Astrocyte (in vitro differentiated cells and primary cell): ENCODE measurements around the gene LRMDA. TPM values are rescaled to one million over a fixed set of nuclear protein-coding genes. Genes with fewer than 3 reads are reported as not detected.

ENCODE experiments used
- DNase-seq: peaks from one replicate; pipeline ENCODE4 v3.0.0-alpha.2; 2010; ENCODE audit warnings: low read depth
- FAIRE-seq: peaks from 2 replicates; lab custom pipeline; 2011; peaks lifted over from hg19 to GRCh38; lab: Jason Lieb, UNC
- H2AFZ ChIP-seq: 2 replicates; pipeline ENCODE4 v1.6.0; 2012; ENCODE audit warnings: low read depth, low read length, inconsistent platforms
- H3K27ac ChIP-seq: 2 replicates; pipeline ENCODE4 v1.5.1; 2011; ENCODE audit warnings: low read depth, low read length, inconsistent platforms
- H3K27me3 ChIP-seq: 2 replicates; pipeline ENCODE4 v1.6.0; 2011; ENCODE audit warnings: low read length, inconsistent platforms; ENCODE audit not compliant: insufficient read depth
- H3K36me3 ChIP-seq: 2 replicates; pipeline ENCODE4 v1.5.1; 2011; ENCODE audit warnings: low read length, inconsistent platforms; ENCODE audit not compliant: insufficient read depth
- H3K4me1 ChIP-seq: 2 replicates; pipeline ENCODE4 v1.5.1; 2011; ENCODE audit warnings: low read length, inconsistent platforms; ENCODE audit not compliant: insufficient read depth
- H3K4me2 ChIP-seq: 2 replicates; pipeline ENCODE4 v1.6.0; 2012; ENCODE audit warnings: low read length, inconsistent platforms
- H3K4me3 ChIP-seq: 2 replicates; pipeline ENCODE4 v1.5.1; 2011; ENCODE audit warnings: low read depth, mild to moderate bottlenecking, low read length, inconsistent platforms; ENCODE audit not compliant: insufficient read depth
- H3K79me2 ChIP-seq: 2 replicates; pipeline ENCODE4 v1.6.0; 2012; ENCODE audit warnings: mild to moderate bottlenecking, low read length, inconsistent platforms; ENCODE audit not compliant: insufficient read depth
- H3K9ac ChIP-seq: 2 replicates; pipeline ENCODE4 v1.6.0; 2012; ENCODE audit warnings: mild to moderate bottlenecking, low read length, inconsistent platforms
- H3K9me3 ChIP-seq: 2 replicates; pipeline ENCODE4 v1.5.1; 2012; ENCODE audit warnings: low read depth, mild to moderate bottlenecking, low read length, inconsistent platforms; ENCODE audit not compliant: insufficient read depth
- H4K20me1 ChIP-seq: 2 replicates; pipeline ENCODE4 v1.6.0; 2012; ENCODE audit warnings: low read length, inconsistent platforms; ENCODE audit not compliant: insufficient read depth
- H3K27ac Mint-ChIP-seq: one replicate; pipeline ENCODE4 v1.8.0; 2021; ENCODE audit warnings: mild to moderate bottlenecking, mixed read lengths; ENCODE audit not compliant: unreplicated experiment
- H3K27me3 Mint-ChIP-seq: one replicate; pipeline ENCODE4 v1.8.0; 2021; ENCODE audit warnings: low read depth, mixed read lengths; ENCODE audit not compliant: unreplicated experiment
- H3K36me3 Mint-ChIP-seq: one replicate; pipeline ENCODE4 v1.8.0; 2021; ENCODE audit warnings: low read depth, mixed read lengths; ENCODE audit not compliant: unreplicated experiment
- H3K4me1 Mint-ChIP-seq: one replicate; pipeline ENCODE4 v1.8.0; 2021; ENCODE audit warnings: low read depth, mixed read lengths; ENCODE audit not compliant: unreplicated experiment
- H3K4me3 Mint-ChIP-seq: one replicate; pipeline ENCODE4 v1.8.0; 2021; ENCODE audit warnings: mild to moderate bottlenecking, moderate library complexity, mixed read lengths; ENCODE audit not compliant: unreplicated experiment
- H3K9me3 Mint-ChIP-seq: one replicate; pipeline ENCODE4 v1.8.0; 2021; ENCODE audit warnings: mild to moderate bottlenecking, mixed read lengths; ENCODE audit not compliant: unreplicated experiment
- EZH2 ChIP-seq: IDR thresholded peaks from 2 replicates; pipeline ENCODE4 v1.6.1; 2012; ENCODE audit warnings: mild to moderate bottlenecking, low read length, inconsistent platforms; ENCODE audit not compliant: insufficient read depth
- total RNA-seq: library from RNA; stranded (reverse); gene quantifications from 2 replicates; pipeline ENCODE4 v1.2.1, GENCODE V29; 2021
- TF ChIP-seq, protein P1 (sequence below): IDR thresholded peaks from 2 replicates; pipeline ENCODE4 v1.5.1; 2011; ENCODE audit warnings: low read depth, mild to moderate bottlenecking, inconsistent platforms, low read length, moderate library complexity; ENCODE audit not compliant: insufficient read depth

The LRMDA gene
- total RNA-seq, 1 donor from 2014 or later: 2.7 TPM

GRCh38 chr10:75679536-75679935 is 248.1 kb downstream of the LRMDA start:
- Mint-ChIP-seq H3K36me3 (no peaks in the 10 kb centered on the region), H3K4me3 (no peak overlapping the region), H3K27me3 (no peaks in the 10 kb centered on the region), H3K27ac (no peak overlapping the region), H3K4me1 (no peaks in the 10 kb centered on the region), H3K9me3 (peaks cover 2% of the 10 kb centered on the region)
- Histone ChIP-seq H4K20me1 (no peaks in the 10 kb centered on the region), H3K9me3 (no peaks in the 10 kb centered on the region), H3K4me3 (no peak overlapping the region), H3K4me1 (no peaks in the 10 kb centered on the region), H3K36me3 (no peaks in the 10 kb centered on the region), H3K27me3 (peaks cover 9% of the 10 kb centered on the region), H3K79me2 (no peaks in the 10 kb centered on the region), H3K9ac (no peak overlapping the region), H2AFZ (no peak overlapping the region), H3K27ac (no peak overlapping the region), H3K4me2 (no peak overlapping the region)
- DNase-seq (peak; percentile 6), FAIRE-seq (no peak)
- TF ChIP-seq, protein P1, sequence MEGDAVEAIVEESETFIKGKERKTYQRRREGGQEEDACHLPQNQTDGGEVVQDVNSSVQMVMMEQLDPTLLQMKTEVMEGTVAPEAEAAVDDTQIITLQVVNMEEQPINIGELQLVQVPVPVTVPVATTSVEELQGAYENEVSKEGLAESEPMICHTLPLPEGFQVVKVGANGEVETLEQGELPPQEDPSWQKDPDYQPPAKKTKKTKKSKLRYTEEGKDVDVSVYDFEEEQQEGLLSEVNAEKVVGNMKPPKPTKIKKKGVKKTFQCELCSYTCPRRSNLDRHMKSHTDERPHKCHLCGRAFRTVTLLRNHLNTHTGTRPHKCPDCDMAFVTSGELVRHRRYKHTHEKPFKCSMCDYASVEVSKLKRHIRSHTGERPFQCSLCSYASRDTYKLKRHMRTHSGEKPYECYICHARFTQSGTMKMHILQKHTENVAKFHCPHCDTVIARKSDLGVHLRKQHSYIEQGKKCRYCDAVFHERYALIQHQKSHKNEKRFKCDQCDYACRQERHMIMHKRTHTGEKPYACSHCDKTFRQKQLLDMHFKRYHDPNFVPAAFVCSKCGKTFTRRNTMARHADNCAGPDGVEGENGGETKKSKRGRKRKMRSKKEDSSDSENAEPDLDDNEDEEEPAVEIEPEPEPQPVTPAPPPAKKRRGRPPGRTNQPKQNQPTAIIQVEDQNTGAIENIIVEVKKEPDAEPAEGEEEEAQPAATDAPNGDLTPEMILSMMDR: no peak
- no peak for TF ChIP-seq EZH2

- no peaks in the 10 kb centered on the region for H4K20me1 ChIP-seq
- TF ChIP-seq EZH2: no peak
- TF ChIP-seq, protein P1: no peak
- H3K27ac ChIP-seq: no peak overlapping the region
- H3K9me3 ChIP-seq: no peaks in the 10 kb centered on the region
- H3K9ac ChIP-seq: no peak overlapping the region
- H3K4me3 ChIP-seq: no peak overlapping the region
- no peaks in the 10 kb centered on the region for H3K36me3 Mint-ChIP-seq
- no peaks in the 10 kb centered on the region for H3K4me1 Mint-ChIP-seq
- no peak overlapping the region for H2AFZ ChIP-seq
- H3K79me2 ChIP-seq: no peaks in the 10 kb centered on the region
- no peak overlapping the region for H3K27ac Mint-ChIP-seq
- H3K4me3 Mint-ChIP-seq: no peak overlapping the region
- H3K9me3 Mint-ChIP-seq: peaks cover 2% of the 10 kb centered on the region
- no peak overlapping the region for H3K4me2 ChIP-seq
- DNase-seq: no peak
- no peaks in the 10 kb centered on the region for H3K36me3 ChIP-seq
- H3K27me3 ChIP-seq: no peaks in the 10 kb centered on the region
- H3K4me1 ChIP-seq: no peaks in the 10 kb centered on the region
- no peak for FAIRE-seq
- H3K27me3 Mint-ChIP-seq: peaks cover 4% of the 10 kb centered on the region
Observed at GRCh38 chr10:75681334-75681733, 249.9 kb downstream of the LRMDA start.

DNA sequence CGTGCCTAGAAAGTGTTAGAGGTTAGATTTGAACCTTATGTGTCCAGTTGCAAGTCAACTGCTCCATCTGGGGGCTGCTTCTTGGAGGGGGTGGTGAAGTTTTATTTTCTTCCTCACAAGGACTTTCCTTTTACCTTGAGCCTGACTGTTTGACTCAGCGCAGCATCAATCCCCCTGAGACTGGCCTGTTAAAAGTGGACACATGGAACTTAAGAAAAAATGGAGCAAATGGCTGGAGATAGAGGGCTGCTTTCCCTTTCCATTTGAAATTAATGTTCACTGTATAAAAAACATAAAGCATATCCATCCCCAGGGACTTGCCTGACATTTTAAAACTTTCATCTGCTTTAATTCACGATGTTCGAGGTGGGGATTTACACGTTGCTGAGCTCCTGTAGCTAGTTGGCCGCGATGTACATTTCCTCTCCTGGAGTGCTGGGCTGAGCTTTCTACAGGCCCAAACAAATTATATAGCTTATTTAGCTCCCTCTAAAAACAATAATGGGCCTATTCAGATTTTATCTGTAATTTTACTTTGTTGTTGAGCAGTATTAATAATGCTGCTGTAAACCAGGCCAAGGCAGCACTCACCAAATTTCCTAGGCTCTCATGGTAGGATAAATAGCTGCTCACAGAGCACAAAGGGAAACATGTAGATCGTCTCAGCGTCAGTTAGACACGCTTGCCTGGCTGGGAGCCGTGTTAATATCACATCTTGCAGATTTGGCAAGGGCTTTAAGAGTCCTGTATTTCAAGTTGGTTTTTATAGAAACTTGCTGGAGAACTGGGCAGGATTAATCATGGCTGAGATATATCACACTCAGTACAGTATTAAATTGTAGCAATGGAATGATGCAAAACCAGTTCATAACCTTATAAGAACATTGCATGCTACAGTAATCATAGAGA is 251.5 kb downstream of the LRMDA start:
- Mint-ChIP-seq H3K4me3 (no peak overlapping the region), H3K27ac (no peak overlapping the region), H3K9me3 (peaks cover 7% of the 10 kb centered on the region), H3K4me1 (no peaks in the 10 kb centered on the region), H3K36me3 (no peaks in the 10 kb centered on the region), H3K27me3 (peaks cover 4% of the 10 kb centered on the region)
- Histone ChIP-seq H3K27ac (no peak overlapping the region), H3K27me3 (no peaks in the 10 kb centered on the region), H4K20me1 (no peaks in the 10 kb centered on the region), H3K4me3 (no peak overlapping the region), H3K4me2 (no peak overlapping the region), H3K9ac (no peak overlapping the region), H3K36me3 (no peaks in the 10 kb centered on the region), H2AFZ (no peak overlapping the region), H3K4me1 (no peaks in the 10 kb centered on the region), H3K79me2 (no peaks in the 10 kb centered on the region), H3K9me3 (peaks cover 5% of the 10 kb centered on the region)
- DNase-seq (no peak), FAIRE-seq (no peak)
- TF ChIP-seq, protein P1: no peak
